Body of pancreas (tissue), 4 donors: ENCODE measurements around the gene PMPCA. TPM values are rescaled to one million over a fixed set of nuclear protein-coding genes. Genes with fewer than 3 reads are reported as not detected.

Source experiments
- ATAC-seq: fragments of 150-250 bp; one replicate; pipeline ENCODE4 v1.9.1; 2016
- DNase-seq, 4 donors: peaks; one replicate each; pipeline ENCODE4 v3.0.0-alpha.2; 2019
- H3K27ac ChIP-seq, 4 donors: fragments of 200-600 bp; sonication (generic); 1 replicate in 3 of 4; 2 replicates in 1 of 4; pipeline versions ENCODE4 v1.5.1 to v1.6.1; 2016 to 2019; ENCODE audit warnings: mild to moderate bottlenecking in 1 of 4, mixed read lengths in 1 of 4, moderate library complexity in 1 of 4
- H3K27me3 ChIP-seq, 2 donors: fragments of 200-600 bp; sonication (generic); one replicate each; pipeline ENCODE4 v1.6.0; 2016; ENCODE audit warnings: mild to moderate bottlenecking in 1 of 2
- H3K36me3 ChIP-seq, 2 donors: fragments of 200-600 bp; sonication (generic); replicated peaks in 1 of 2; 2 replicates each; pipeline ENCODE4 v1.5.1; 2016; ENCODE audit warnings: low read depth in 2 of 2; ENCODE audit not compliant: insufficient read depth in 1 of 2
- H3K4me1 ChIP-seq: fragments of 200-600 bp; sonication (generic); one replicate; pipeline ENCODE4 v1.6.0; 2016
- H3K4me3 ChIP-seq, 2 donors: fragments of 200-600 bp; sonication (generic); 1 replicate in 1 of 2; 2 replicates in 1 of 2; pipeline ENCODE4 v1.5.1; 2016 to 2019
- H3K9me3 ChIP-seq, 3 donors: fragments of 200-600 bp; sonication (generic); 1 replicate in 2 of 3; 2 replicates in 1 of 3; pipeline ENCODE4 v1.5.1; 2016
- POLR2A ChIP-seq, 3 donors: fragments of 450-650 bp; IDR thresholded peaks; one replicate each; pipeline ENCODE4 v1.6.1; 2016; ENCODE audit warnings: antibody characterized with exemption in 3 of 3, mild to moderate bottlenecking in 2 of 3
- WGBS, 2 donors: methylation state at CpG; one replicate each; pipeline ENCODE4 v1.1.5; 2017; 5-methylcytosine and 5-hydroxymethylcytosine counted together
- intact Hi-C: fragments of 100-400 bp; cut with DNase I; formaldehyde crosslinking; loops from one replicate; pipeline ENCODE4 v1.15.1; 2023
- total RNA-seq, 2 donors: library from RNA; depleted of rRNA; stranded (reverse); fragments of >200 nt; gene quantifications; one replicate each; pipeline ENCODE4 v1.1.0, GENCODE V29; 2016
- TF ChIP-seq, protein P1 (sequence below), 7 experiments: fragments of 450-650 bp in 4 of 7; fragments of 200-600 bp in 3 of 7; sonication (generic) in 3 of 7; IDR thresholded peaks; one replicate each; pipeline ENCODE4 v1.5.1; 2016 to 2019; ENCODE audit warnings: antibody characterized with exemption in 7 of 7

The PMPCA gene
- total RNA-seq, 2 donors from 2014 or later = 23.6 to 25.1 TPM

DNA sequence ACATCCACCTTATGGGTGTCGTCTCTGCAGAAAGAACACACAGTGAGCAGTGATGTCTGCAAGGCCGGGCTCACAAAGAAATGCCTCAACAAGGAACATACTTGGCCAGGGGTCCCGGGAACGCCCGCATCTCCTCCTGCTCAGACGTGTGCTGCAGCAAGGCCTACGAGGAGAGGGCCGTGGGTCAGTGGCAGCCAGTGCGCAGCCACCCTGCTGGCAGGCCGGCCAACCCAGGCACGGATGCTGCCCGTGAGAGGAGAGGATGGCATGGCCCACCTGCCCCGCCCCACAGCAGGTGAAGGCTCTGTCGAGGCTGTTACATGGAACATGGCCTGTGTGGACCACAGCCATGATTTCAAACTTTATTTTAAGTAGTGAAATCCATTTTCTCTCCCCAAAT, 53.1 kb downstream of the PMPCA start:
- ATAC-seq = no peak
- no peak for TF ChIP-seq POLR2A (IDR thresholded peaks at IDR 0.05)
- no peak overlapping the region for H3K27ac ChIP-seq
- intact Hi-C loops = no loop called here
- 89 to 98% methylated on average over 5 to 14 of the region's 14 CpGs for WGBS, 2 donors
- DNase-seq = no peak
- peaks cover 27 to 67% of the 10 kb centered on the region in 2 donors for H3K36me3 ChIP-seq
- no peak overlapping the region for H3K4me3 ChIP-seq
- H3K27me3 ChIP-seq = no peaks in the 10 kb centered on the region
- no peaks in the 10 kb centered on the region for H3K4me1 ChIP-seq
- no peaks in the 10 kb centered on the region for H3K9me3 ChIP-seq

DNA sequence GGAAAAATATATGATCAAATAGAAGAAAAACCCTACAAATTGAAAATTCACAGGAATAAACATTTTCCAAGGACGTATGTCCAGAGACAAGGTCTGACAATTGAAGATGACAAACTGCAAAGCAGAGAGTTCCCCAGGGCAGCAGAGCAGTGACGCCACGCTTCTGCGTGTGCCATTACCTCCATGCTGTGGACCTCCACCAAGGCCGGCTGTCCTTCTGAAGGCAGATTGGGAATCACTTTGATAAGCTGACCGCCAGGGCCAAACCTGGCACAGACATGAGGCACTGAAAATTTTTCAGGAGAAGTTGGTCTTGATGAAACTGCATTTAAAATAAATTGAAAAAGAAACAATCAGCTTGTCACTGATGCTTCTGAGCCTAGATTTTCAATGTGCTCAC, 53.8 kb downstream of the PMPCA start:
- 81 to 84% methylated on average over 6 of the region's 6 CpGs for WGBS, 2 donors
- no peak overlapping the region for H3K4me3 ChIP-seq
- no peak overlapping the region for H3K27ac ChIP-seq
- DNase-seq (no peak), ATAC-seq (no peak)
- no peak for TF ChIP-seq POLR2A (IDR thresholded peaks at IDR 0.05)
- TF ChIP-seq, protein P1, sequence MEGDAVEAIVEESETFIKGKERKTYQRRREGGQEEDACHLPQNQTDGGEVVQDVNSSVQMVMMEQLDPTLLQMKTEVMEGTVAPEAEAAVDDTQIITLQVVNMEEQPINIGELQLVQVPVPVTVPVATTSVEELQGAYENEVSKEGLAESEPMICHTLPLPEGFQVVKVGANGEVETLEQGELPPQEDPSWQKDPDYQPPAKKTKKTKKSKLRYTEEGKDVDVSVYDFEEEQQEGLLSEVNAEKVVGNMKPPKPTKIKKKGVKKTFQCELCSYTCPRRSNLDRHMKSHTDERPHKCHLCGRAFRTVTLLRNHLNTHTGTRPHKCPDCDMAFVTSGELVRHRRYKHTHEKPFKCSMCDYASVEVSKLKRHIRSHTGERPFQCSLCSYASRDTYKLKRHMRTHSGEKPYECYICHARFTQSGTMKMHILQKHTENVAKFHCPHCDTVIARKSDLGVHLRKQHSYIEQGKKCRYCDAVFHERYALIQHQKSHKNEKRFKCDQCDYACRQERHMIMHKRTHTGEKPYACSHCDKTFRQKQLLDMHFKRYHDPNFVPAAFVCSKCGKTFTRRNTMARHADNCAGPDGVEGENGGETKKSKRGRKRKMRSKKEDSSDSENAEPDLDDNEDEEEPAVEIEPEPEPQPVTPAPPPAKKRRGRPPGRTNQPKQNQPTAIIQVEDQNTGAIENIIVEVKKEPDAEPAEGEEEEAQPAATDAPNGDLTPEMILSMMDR (IDR thresholded peaks at IDR 0.05) = no peak
- no peaks in the 10 kb centered on the region for H3K27me3 ChIP-seq
- no peaks in the 10 kb centered on the region for H3K4me1 ChIP-seq
- peaks cover 25 to 62% of the 10 kb centered on the region in 2 donors for H3K36me3 ChIP-seq
- intact Hi-C loops = no loop called here
- H3K9me3 ChIP-seq = no peaks in the 10 kb centered on the region

DNA sequence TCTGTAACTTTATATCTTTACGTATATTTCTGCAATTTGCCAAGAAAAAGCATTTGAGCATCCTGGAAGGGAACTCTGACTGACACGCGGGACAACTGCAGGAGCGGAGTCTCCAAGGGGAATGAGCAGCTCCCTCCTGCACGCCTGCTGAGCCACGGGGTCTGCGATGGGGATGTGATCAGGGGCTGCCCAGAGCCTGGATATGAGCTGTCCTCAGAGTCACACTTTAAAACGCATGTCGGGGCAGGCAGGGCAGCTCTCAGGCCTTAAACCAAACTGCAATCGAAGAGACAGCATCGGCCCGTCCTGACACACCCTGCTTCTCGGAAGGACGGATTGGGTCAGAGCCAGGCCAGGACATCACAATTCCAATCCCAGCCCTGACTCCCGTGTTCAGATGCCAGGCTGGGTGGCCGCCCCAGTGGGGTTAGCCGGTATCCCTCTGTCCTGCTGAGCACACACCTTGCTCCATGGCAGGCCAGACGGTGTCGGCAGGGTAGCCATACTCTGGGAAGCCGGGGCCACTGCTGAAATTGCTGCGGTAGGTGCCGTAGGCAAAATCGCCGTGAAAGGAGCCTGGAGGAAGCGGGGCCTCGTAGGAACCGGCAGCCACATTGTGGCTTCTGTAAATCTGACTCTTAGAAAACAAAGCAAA, 55.2 kb downstream of the PMPCA start:
- TF ChIP-seq, protein P1 (IDR thresholded peaks at IDR 0.05) = no peak
- no peak for TF ChIP-seq POLR2A (IDR thresholded peaks at IDR 0.05)
- Histone ChIP-seq H3K27ac (no peak overlapping the region), H3K4me1 (no peaks in the 10 kb centered on the region), H3K9me3 (no peaks in the 10 kb centered on the region), H3K36me3 (peaks cover 22 to 55% of the 10 kb centered on the region in 2 donors), H3K27me3 (no peaks in the 10 kb centered on the region), H3K4me3 (no peak overlapping the region)
- whole genome bisulfite sequencing, 2 donors = 93 to 94% methylated on average over 19 to 26 of the region's 27 CpGs
- intact Hi-C loops = no loop called here
- no peak for DNase-seq
- no peak for ATAC-seq

DNA sequence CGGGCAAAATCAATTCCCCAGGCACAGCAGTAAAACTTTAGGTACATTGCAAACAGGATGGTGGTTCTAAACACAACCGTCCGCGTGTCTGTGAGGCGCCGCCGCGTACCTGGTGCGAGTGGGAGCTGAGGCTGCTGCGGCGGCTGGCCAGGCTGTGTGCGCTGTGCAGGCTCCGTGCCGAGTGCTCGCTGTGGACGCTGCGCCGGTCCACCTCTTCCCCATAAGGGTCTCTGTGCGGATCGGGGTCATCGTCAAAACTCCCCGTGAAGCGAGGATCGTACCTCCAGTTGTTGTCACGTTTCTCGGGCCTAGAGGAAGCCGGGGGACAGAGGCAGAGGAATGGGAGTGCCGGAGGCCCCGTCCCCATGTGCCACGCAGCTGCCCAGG, 55.7 kb downstream of the PMPCA start:
- TF ChIP-seq POLR2A (IDR thresholded peaks at IDR 0.05) = no peak
- TF ChIP-seq, protein P1 (IDR thresholded peaks at IDR 0.05) = no peak
- no peak for ATAC-seq
- intact Hi-C loops = no loop called here
- DNase-seq = no peak
- WGBS, 2 donors = 96% methylated on average over 30 of the region's 30 CpGs
- no peak overlapping the region for H3K4me3 ChIP-seq
- no peaks in the 10 kb centered on the region for H3K9me3 ChIP-seq
- peaks cover 22 to 53% of the 10 kb centered on the region in 2 donors for H3K36me3 ChIP-seq
- no peaks in the 10 kb centered on the region for H3K4me1 ChIP-seq
- no peak overlapping the region for H3K27ac ChIP-seq
- H3K27me3 ChIP-seq = no peaks in the 10 kb centered on the region

DNA sequence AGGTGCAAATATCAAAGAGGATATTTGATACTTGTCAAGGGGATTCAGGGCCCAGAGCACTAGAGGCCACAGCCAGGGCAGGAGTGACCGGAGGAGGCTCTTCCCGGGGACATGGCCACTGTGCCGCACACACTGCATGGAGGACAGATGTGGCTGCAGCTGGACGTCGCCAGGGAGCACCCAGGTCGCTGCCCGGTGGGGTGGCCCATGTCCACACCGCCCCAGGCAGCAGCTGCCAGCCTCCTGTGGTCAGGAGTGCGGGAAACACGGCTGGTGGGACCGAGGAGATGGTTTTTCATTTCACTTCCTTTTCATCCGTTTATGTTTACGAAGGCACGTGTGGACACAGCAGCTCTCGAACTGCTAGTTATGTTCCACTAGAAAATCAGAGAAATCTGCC, 57.3 kb downstream of the PMPCA start:
- WGBS, 2 donors = 79 to 84% methylated on average over 12 to 15 of the region's 15 CpGs
- H3K4me1 ChIP-seq = no peaks in the 10 kb centered on the region
- no peaks in the 10 kb centered on the region for H3K27me3 ChIP-seq
- DNase-seq (no peak), ATAC-seq (no peak)
- H3K9me3 ChIP-seq = no peaks in the 10 kb centered on the region
- no peak overlapping the region for H3K27ac ChIP-seq
- TF ChIP-seq POLR2A (IDR thresholded peaks at IDR 0.05) = no peak
- TF ChIP-seq, protein P1 (IDR thresholded peaks at IDR 0.05) = no peak
- H3K36me3 ChIP-seq = peaks cover 17 to 48% of the 10 kb centered on the region in 2 donors
- no peak overlapping the region for H3K4me3 ChIP-seq
- intact Hi-C loops = no loop called here
